ENCODE data around the gene LST1. TPM values are rescaled to one million over a fixed set of nuclear protein-coding genes. Genes with fewer than 3 reads are reported as not detected.

Gene LST1
- total RNA-seq, 1 donor: 74.9 TPM

DNA sequence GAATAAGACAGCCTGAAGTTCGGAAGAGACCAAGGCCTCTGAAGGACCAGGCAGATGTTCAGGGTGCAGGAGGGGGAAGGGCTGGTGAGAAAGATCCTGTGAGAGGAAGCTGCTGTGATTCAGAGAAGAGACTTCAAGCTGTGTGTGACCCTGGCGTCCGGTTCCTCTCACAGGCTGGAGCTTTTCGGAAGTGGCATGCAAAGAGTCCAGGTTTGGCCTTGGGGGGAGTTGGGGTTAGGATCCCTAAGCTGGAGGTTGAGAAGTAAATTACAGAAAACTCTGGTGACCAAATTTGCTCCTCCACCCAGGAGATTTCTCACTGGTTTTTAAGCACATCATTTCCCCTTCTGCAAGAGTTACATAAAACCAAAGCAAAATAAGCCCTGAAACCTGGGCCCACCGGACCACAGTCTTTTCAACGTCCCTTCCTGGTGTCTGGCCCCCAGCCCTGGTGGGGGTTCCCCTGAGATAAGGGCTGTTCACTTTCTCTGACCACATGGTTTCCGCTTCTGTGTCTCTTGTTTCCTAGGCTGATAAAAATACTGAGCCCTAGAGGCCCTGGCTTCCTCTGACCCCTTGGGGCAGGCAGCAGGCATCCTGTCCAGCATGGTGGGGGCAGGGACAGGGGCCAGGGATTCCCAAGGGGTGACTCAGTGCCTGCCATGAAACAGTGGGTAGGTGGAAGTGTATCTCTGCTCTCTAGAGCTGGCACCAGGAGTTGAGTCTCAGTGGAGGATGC is 25.9 kb upstream of the LST1 start:
- peak in 2 of 3 donors; percentile 77 to 79 for DNase-seq (ENCODE audit: low read depth in 2 of 3, low spot score in 2 of 3)

- DNase-seq (ENCODE audit: low read depth in 2 of 3, low spot score in 2 of 3): no peak
These were observed 25.4 kb upstream of the LST1 start for GRCh38 chr6:31560697-31561058.

GRCh38 chr6:31567531-31568370 is 18.3 kb upstream of the LST1 start:
- DNase-seq (ENCODE audit: low read depth in 2 of 3, low spot score in 2 of 3): no peak

DNA sequence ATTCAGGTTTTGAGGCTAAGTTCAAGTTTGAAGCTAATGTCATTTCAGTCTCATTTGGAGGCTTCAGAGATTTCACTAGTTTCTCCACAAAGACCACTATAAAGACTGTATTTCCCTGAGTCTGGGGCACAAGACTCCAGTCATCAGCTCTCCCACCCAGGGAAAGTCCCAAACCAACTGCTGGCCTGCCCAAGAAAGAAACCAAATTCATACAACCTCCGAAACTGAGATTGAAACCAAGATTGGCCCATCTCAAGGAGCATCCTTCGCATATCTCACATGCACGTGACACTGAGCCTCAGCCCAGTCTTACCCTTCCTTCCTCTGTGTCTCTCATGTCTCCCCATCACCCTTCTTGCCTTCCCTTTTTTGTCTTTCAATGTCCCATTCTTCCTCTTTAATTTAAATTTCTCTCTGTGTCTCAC is 17.5 kb upstream of the LST1 start:
- peak in 1 of 3 donors; percentile 34 for DNase-seq (ENCODE audit: low read depth in 2 of 3, low spot score in 2 of 3)

DNA sequence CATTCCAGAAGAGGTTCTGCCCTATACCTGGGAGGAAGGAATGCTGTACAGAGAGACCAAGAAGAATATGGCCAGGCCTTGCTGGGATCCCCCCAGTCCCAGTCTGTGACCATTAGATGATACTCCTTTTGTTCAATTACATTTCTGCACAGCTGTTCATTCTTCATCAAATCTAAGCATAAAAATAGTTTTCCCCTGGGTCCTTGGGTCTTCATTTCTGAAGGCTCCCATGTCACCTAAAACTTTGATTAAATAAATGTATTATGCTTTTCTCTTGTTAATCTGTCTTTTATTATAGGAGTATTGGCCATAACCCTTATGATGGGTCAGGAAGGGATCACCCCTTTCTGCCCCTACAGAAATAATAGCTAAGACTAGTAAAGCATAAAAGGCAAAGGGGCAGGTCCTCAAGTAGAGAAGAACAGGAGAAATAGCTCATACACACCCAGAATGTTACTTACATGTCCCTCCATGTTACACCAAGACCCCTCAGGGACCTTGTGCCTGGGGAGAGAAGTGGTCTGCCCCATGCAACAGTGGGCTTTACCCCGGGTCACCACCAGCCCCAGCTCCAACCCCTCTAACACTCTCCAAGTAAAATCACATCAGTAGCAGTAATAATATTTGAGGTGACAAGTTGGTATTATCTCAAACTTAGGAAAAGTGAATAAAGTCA is 16.1 kb upstream of the LST1 start:
- DNase-seq (ENCODE audit: low read depth in 2 of 3, low spot score in 2 of 3): no peak

- no peak for DNase-seq (ENCODE audit: low read depth in 2 of 3, low spot score in 2 of 3)
These were observed 13.8 kb upstream of the LST1 start, which contains the start of gene LTA for GRCh38 chr6:31572041-31572911. LTA (plus strand) TSS chr6:31572289; CDS start chr6:31572743, 454 bp downstream.

GRCh38 chr6:31573239-31574105 is 12.6 kb upstream of the LST1 start:
- DNase-seq (ENCODE audit: low read depth in 2 of 3, low spot score in 2 of 3): no peak

DNA sequence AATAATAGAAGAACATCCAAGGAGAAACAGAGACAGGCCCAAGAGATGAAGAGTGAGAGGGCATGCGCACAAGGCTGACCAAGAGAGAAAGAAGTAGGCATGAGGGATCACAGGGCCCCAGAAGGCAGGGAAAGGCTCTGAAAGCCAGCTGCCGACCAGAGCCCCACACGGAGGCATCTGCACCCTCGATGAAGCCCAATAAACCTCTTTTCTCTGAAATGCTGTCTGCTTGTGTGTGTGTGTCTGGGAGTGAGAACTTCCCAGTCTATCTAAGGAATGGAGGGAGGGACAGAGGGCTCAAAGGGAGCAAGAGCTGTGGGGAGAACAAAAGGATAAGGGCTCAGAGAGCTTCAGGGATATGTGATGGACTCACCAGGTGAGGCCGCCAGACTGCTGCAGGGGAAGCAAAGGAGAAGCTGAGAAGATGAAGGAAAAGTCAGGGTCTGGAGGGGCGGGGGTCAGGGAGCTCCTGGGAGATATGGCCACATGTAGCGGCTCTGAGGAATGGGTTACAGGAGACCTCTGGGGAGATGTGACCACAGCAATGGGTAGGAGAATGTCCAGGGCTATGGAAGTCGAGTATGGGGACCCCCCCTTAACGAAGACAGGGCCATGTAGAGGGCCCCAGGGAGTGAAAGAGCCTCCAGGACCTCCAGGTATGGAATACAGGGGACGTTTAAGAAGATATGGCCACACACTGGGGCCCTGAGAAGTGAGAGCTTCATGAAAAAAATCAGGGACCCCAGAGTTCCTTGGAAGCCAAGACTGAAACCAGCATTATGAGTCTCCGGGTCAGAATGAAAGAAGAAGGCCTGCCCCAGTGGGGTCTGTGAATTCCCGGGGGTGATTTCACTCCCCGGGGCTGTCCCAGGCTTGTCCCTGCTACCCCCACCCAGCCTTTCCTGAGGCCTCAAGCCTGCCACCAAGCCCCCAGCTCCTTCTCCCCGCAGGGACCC is 11.7 kb upstream of the LST1 start:
- no peak for DNase-seq (ENCODE audit: low read depth in 2 of 3, low spot score in 2 of 3)

GRCh38 chr6:31575335-31575901 is 10.7 kb upstream of the LST1 start, which contains the start of gene TNF:
TNF (plus strand) TSS chr6:31575565; CDS start chr6:31575742, 177 bp downstream.
- DNase-seq (ENCODE audit: low read depth in 2 of 3, low spot score in 2 of 3): peak in 1 of 3 donors; percentile 30

GRCh38 chr6:31575952-31576685 is 10.0 kb upstream of the LST1 start:
- no peak for DNase-seq (ENCODE audit: low read depth in 2 of 3, low spot score in 2 of 3)

DNA sequence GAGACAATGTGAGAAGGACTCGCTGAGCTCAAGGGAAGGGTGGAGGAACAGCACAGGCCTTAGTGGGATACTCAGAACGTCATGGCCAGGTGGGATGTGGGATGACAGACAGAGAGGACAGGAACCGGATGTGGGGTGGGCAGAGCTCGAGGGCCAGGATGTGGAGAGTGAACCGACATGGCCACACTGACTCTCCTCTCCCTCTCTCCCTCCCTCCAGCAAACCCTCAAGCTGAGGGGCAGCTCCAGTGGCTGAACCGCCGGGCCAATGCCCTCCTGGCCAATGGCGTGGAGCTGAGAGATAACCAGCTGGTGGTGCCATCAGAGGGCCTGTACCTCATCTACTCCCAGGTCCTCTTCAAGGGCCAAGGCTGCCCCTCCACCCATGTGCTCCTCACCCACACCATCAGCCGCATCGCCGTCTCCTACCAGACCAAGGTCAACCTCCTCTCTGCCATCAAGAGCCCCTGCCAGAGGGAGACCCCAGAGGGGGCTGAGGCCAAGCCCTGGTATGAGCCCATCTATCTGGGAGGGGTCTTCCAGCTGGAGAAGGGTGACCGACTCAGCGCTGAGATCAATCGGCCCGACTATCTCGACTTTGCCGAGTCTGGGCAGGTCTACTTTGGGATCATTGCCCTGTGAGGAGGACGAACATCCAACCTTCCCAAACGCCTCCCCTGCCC is 9.0 kb upstream of the LST1 start:
- no peak for DNase-seq (ENCODE audit: low read depth in 2 of 3, low spot score in 2 of 3)

GRCh38 chr6:31577579-31577966 is 8.5 kb upstream of the LST1 start:
- DNase-seq (ENCODE audit: low read depth in 2 of 3, low spot score in 2 of 3): no peak

- DNase-seq (ENCODE audit: low read depth in 2 of 3, low spot score in 2 of 3): no peak
These were observed 7.6 kb upstream of the LST1 start for GRCh38 chr6:31578184-31579118.

DNA sequence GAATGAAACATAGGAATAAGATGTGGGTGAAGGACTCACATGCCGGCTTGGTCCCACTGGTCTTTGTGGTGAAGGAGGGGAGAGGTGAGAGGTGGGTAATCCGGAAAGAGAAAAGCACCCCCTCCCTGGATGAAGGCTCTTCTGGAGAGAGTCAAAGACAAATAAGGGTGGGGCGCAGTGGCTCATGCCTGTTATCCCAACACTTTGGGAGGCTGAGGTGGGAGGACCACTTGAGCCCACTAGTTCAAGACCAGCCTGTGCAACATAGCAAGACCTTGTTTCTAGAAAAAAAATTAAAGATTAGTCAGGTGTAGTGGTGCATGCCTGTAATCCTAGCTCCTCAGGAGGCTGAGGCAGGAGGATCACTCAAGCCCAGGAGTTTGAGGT is 7.0 kb upstream of the LST1 start:
- DNase-seq (ENCODE audit: low read depth in 2 of 3, low spot score in 2 of 3): no peak

Measured in hematopoietic multipotent progenitor cell (in vitro differentiated cells).